Measurements from ENCODE around the gene LRBA. TPM values are rescaled to one million over a fixed set of nuclear protein-coding genes. Genes with fewer than 3 reads are reported as not detected.
"Not testable (repeated sequence)": the region's sequence is repeated elsewhere in the genome, so short reads cannot be mapped to it uniquely, and the experiment has no call there.

Gene LRBA
- total RNA-seq, result 16.9 TPM
- long read RNA-seq, result 0 reads

- ATAC-seq, result peak; percentile 78
- intact Hi-C loops (cut with DNase I), result no loop called here
- peak; percentile 80 for DNase-seq (ENCODE audit: missing footprints)
Observed at GRCh38 chr4:151014521-151015458, at the start of gene LRBA. LRBA (minus strand) TSS chr4:151015284; CDS start chr4:151014642, 642 bp downstream.

GRCh38 chr4:151063143-151063542, 48.1 kb upstream of the LRBA start:
- intact Hi-C loops (cut with DNase I); DNase-seq (ENCODE audit: missing footprints); ATAC-seq: not testable (repeated sequence)

GRCh38 chr4:151055539-151055938, 40.5 kb upstream of the LRBA start:
- ATAC-seq, result no peak

GRCh38 chr4:151052785-151053184, 37.7 kb upstream of the LRBA start:
- intact Hi-C loops (cut with DNase I), result no loop called here
- ATAC-seq (no peak), DNase-seq (ENCODE audit: missing footprints) (no peak)

More at GRCh38 chr4:151055539-151055938, 40.5 kb upstream of the LRBA start:
- intact Hi-C loops (cut with DNase I), result no loop called here
- DNase-seq (ENCODE audit: missing footprints), result no peak

GRCh38 chr4:151049430-151049884, 34.4 kb upstream of the LRBA start:
- DNase-seq (ENCODE audit: missing footprints) (no peak), ATAC-seq (no peak)
- intact Hi-C loops (cut with DNase I), result no loop called here

- DNase-seq (ENCODE audit: missing footprints) (no peak), ATAC-seq (no peak)
- intact Hi-C loops (cut with DNase I), result no loop called here
Observed at GRCh38 chr4:151048913-151049312, 33.8 kb upstream of the LRBA start.

GRCh38 chr4:151046609-151047008, 31.5 kb upstream of the LRBA start:
- intact Hi-C loops (cut with DNase I), result no loop called here
- DNase-seq (ENCODE audit: missing footprints) (no peak), ATAC-seq (no peak)

- intact Hi-C loops (cut with DNase I), result no loop called here
- no peak for ATAC-seq
Observed at GRCh38 chr4:151045907-151046306, 30.8 kb upstream of the LRBA start.

GRCh38 chr4:151043803-151044515, 28.9 kb upstream of the LRBA start:
- ATAC-seq (no peak), DNase-seq (ENCODE audit: missing footprints) (no peak)
- intact Hi-C loops (cut with DNase I), result no loop called here

More at GRCh38 chr4:151045907-151046306, 30.8 kb upstream of the LRBA start:
- DNase-seq (ENCODE audit: missing footprints), result no peak

GRCh38 chr4:151039733-151040132, 24.6 kb upstream of the LRBA start:
- intact Hi-C loops (cut with DNase I), result no loop called here

GRCh38 chr4:151038452-151039157, 23.5 kb upstream of the LRBA start:
- intact Hi-C loops (cut with DNase I), result no loop called here
- DNase-seq (ENCODE audit: missing footprints), result no peak
- no peak for ATAC-seq

More at GRCh38 chr4:151039733-151040132, 24.6 kb upstream of the LRBA start:
- no peak for ATAC-seq
- no peak for DNase-seq (ENCODE audit: missing footprints)

GRCh38 chr4:151035911-151036310, 20.8 kb upstream of the LRBA start:
- DNase-seq (ENCODE audit: missing footprints) (no peak), ATAC-seq (no peak)
- intact Hi-C loops (cut with DNase I), result no loop called here

- DNase-seq (ENCODE audit: missing footprints) (no peak), ATAC-seq (no peak)
- intact Hi-C loops (cut with DNase I), result no loop called here
Observed at GRCh38 chr4:151035328-151035727, 20.2 kb upstream of the LRBA start.

GRCh38 chr4:151034829-151035228, 19.7 kb upstream of the LRBA start:
- ATAC-seq (no peak), DNase-seq (ENCODE audit: missing footprints) (no peak)
- intact Hi-C loops (cut with DNase I), result no loop called here

- intact Hi-C loops (cut with DNase I), result no loop called here
- DNase-seq (ENCODE audit: missing footprints) (no peak), ATAC-seq (no peak)
Observed at GRCh38 chr4:151031831-151032605, 16.9 kb upstream of the LRBA start.

GRCh38 chr4:151029537-151029936, 14.5 kb upstream of the LRBA start:
- ATAC-seq (no peak), DNase-seq (ENCODE audit: missing footprints) (no peak)
- intact Hi-C loops (cut with DNase I), result no loop called here

- DNase-seq (ENCODE audit: missing footprints); intact Hi-C loops (cut with DNase I); ATAC-seq: not testable (repeated sequence)
Observed at GRCh38 chr4:151029006-151029405, 13.9 kb upstream of the LRBA start.

GRCh38 chr4:151025759-151026158, 10.7 kb upstream of the LRBA start:
- no peak for ATAC-seq
- intact Hi-C loops (cut with DNase I), result no loop called here
- DNase-seq (ENCODE audit: missing footprints), result no peak
